GM12872 (cell line): Measurements from ENCODE around the gene HECTD4.

Source experiments
- CTCF ChIP-seq: IDR thresholded peaks from 3 replicates; pipeline ENCODE4 v1.5.1; 2011; ENCODE audit warnings: low read depth, mild to moderate bottlenecking, low read length, moderate library complexity; ENCODE audit not compliant: insufficient read depth

Gene HECTD4

GRCh38 chr12:112304436-112304835 lies 77.8 kb downstream of the HECTD4 start:
- TF ChIP-seq CTCF, result no peak

GRCh38 chr12:112303799-112304198 lies 78.4 kb downstream of the HECTD4 start:
- TF ChIP-seq CTCF, result no peak

GRCh38 chr12:112303004-112303403 lies 79.2 kb downstream of the HECTD4 start:
- TF ChIP-seq CTCF, result no peak

GRCh38 chr12:112299704-112300103 lies 82.5 kb downstream of the HECTD4 start:
- no peak for TF ChIP-seq CTCF

GRCh38 chr12:112297188-112297587 lies 85.0 kb downstream of the HECTD4 start:
- no peak for TF ChIP-seq CTCF

- no peak for TF ChIP-seq CTCF
Measured at GRCh38 chr12:112296183-112296582, 86.0 kb downstream of the HECTD4 start.

- TF ChIP-seq CTCF, result no peak
Measured at GRCh38 chr12:112294793-112295192, 87.4 kb downstream of the HECTD4 start.

GRCh38 chr12:112288638-112289037 lies 93.6 kb downstream of the HECTD4 start:
- no peak for TF ChIP-seq CTCF
